Measurements from ENCODE around the gene RGL3. TPM values are rescaled to one million over a fixed set of nuclear protein-coding genes. Genes with fewer than 3 reads are reported as not detected.

Gene RGL3
- total and polyA plus RNA-seq, 2 of the 4 experiments (the other 2 are of a cell fraction), result 0.18 to 0.62 TPM

- ChIA-PET CTCF (interaction anchor here (0.6 to 1.2 kb wide), 3 partner anchors 19 to 108 kb away, joined by 3 read pairs; partner anchors contain the start of gene PRKCSH), POLR2A (ENCODE audit: unreplicated experiment) (no interaction called here)
- H2BK120ac ChIP-seq (ENCODE audit: low read depth, low read length), result no peak overlapping the region
- no peaks in the 10 kb centered on the region for H3K9me1 ChIP-seq (ENCODE audit: insufficient read depth, low read length)
- H2AK9ac ChIP-seq (replicated peaks; ENCODE audit: low read depth, low read length, poor library complexity), result no peak overlapping the region
- H3K4me3 ChIP-seq (ENCODE audit: insufficient read depth, low read depth, low read length), result no peak overlapping the region
- dilution Hi-C loops (cut with HindIII; ENCODE audit: low sequenced_read_pairs, unreplicated experiment) (no loop called here), intact Hi-C loops (cut with micrococcal nuclease) (no loop called here), in situ Hi-C loops (cut with MboI; ENCODE audit: low sequenced_read_pairs) (no loop called here)
- BruUV-seq (replicated peaks), result no TSS peak
- H3K36me3 ChIP-seq (ENCODE audit: control insufficient read depth, insufficient read depth, low read length), result no peaks in the 10 kb centered on the region
- H3K4ac ChIP-seq (ENCODE audit: low read depth, low read length), result no peak overlapping the region
- no peak overlapping the region for H2BK15ac ChIP-seq (ENCODE audit: low read depth, low read length)
- no peak overlapping the region for H3K23ac ChIP-seq (ENCODE audit: low read depth, low read length)
- no peaks in the 10 kb centered on the region for H3K9me3 ChIP-seq (ENCODE audit: control insufficient read depth, insufficient read depth, low read length)
- no peak overlapping the region for H2BK20ac ChIP-seq (ENCODE audit: low read depth, low read length)
- H3K9ac ChIP-seq (ENCODE audit: low read depth, low read length), result no peak overlapping the region
- H2AK5ac ChIP-seq (ENCODE audit: low read depth, low read length), result no peak overlapping the region
- DNase-seq, result no peak
- H4K91ac ChIP-seq (ENCODE audit: insufficient read depth, low read depth, low read length), result no peak overlapping the region
- H4K8ac ChIP-seq (ENCODE audit: low read depth in 2 of 2, low read length in 2 of 2), result no peak overlapping the region
- H4K20me1 ChIP-seq (ENCODE audit: insufficient read depth, low read length), result no peaks in the 10 kb centered on the region
- H3K4me1 ChIP-seq (ENCODE audit: control insufficient read depth, insufficient read depth, low read length), result peaks cover 2% of the 10 kb centered on the region; the same call in 1 of the 2 replicates
- no peaks in the 10 kb centered on the region for H3K79me1 ChIP-seq (ENCODE audit: low read depth in 1 of 2, low read length in 2 of 2)
- no peak overlapping the region for H3K14ac ChIP-seq (replicated peaks; ENCODE audit: low read depth, low read length)
- H3K18ac ChIP-seq (ENCODE audit: low read depth, low read length), result no peak overlapping the region
- no peak for TF ChIP-seq USF2 (IDR thresholded peaks at IDR 0.05; ENCODE audit: low read depth, low read length)
- TF ChIP-seq SMC3 (IDR thresholded peaks at IDR 0.05; ENCODE audit: low read depth, low read length), result no peak
- TF ChIP-seq RFX5 (IDR thresholded peaks at IDR 0.05; ENCODE audit: low read depth, low read length), result no peak
- TF ChIP-seq BHLHE40 (IDR thresholded peaks at IDR 0.05; ENCODE audit: low read depth, low read length), result no peak
- TF ChIP-seq RCOR1 (IDR thresholded peaks at IDR 0.05; ENCODE audit: insufficient replicate concordance, low read length), result no peak
- no peak for TF ChIP-seq MAFK (IDR thresholded peaks at IDR 0.05; ENCODE audit: low read depth, low read length)
- TF ChIP-seq CEBPB (IDR thresholded peaks at IDR 0.05; ENCODE audit: low read depth, low read length), result no peak
- no peak for TF ChIP-seq NFE2L2 (IDR thresholded peaks at IDR 0.05; ENCODE audit: low read depth, low read length)
- no peak for TF ChIP-seq CTCF (conservative IDR thresholded peaks at IDR 0.05; ENCODE audit: low read depth, low read length)
- TF ChIP-seq ELK1 (IDR thresholded peaks at IDR 0.05; ENCODE audit: borderline replicate concordance, low read depth, low read length), result no peak
- no peak for TF ChIP-seq CHD1 (IDR thresholded peaks at IDR 0.05; ENCODE audit: low read depth, low read length)
- no peak for TF ChIP-seq FOS (IDR thresholded peaks at IDR 0.05; ENCODE audit: low read depth, low read length)
- no peak for TF ChIP-seq POLR2A (IDR thresholded peaks at IDR 0.05; ENCODE audit: low read depth, low read length)
- TF ChIP-seq MXI1 (IDR thresholded peaks at IDR 0.05; ENCODE audit: borderline replicate concordance, low read depth, low read length), result no peak
- no peak for TF ChIP-seq RAD21 (IDR thresholded peaks at IDR 0.05; ENCODE audit: low read length)
- TF ChIP-seq MAZ (IDR thresholded peaks at IDR 0.05; ENCODE audit: borderline replicate concordance, low read depth, low read length), result no peak
- WGBS, 2 experiments (ENCODE audit: extremely low coverage in 2 of 2, insufficient read length in 1 of 2), result 79% methylated on average over 2 of the region's 17 CpGs; no CpG with 5 or more reads in 1 of the 2 experiments
- ATAC-seq (ENCODE audit: low read depth), result no peak
- H2AFZ ChIP-seq (replicated peaks; ENCODE audit: low read length, poor library complexity), result no peak overlapping the region
- no peak overlapping the region for H3K56ac ChIP-seq (ENCODE audit: extremely low read depth, insufficient read depth, low read length)
- peaks cover 23% of the 10 kb centered on the region for H3K27me3 ChIP-seq (ENCODE audit: control insufficient read depth, insufficient read depth, low read length)
- H3K27ac ChIP-seq (ENCODE audit: insufficient read depth, low read length), result no peak overlapping the region
- no peak overlapping the region for H3K4me2 ChIP-seq (ENCODE audit: low read depth, low read length)
- H2BK5ac ChIP-seq (ENCODE audit: low read depth, low read length, poor library complexity, severe bottlenecking), result no peak overlapping the region
- H4K5ac ChIP-seq (ENCODE audit: low read depth, low read length), result no peak overlapping the region
Observed at GRCh38 chr19:11416346-11417052, 2.6 kb downstream of the RGL3 start.

Measured in IMR-90 (cell line).